ENCODE measurements around the gene SLC25A47. TPM values are rescaled to one million over a fixed set of nuclear protein-coding genes. Genes with fewer than 3 reads are reported as not detected.
"Not testable (repeated sequence)": the region's sequence is repeated elsewhere in the genome, so short reads cannot be mapped to it uniquely, and the experiment has no call there.

The SLC25A47 gene
- total RNA-seq, 1 experiment from 2014 or later, result not detected

DNA sequence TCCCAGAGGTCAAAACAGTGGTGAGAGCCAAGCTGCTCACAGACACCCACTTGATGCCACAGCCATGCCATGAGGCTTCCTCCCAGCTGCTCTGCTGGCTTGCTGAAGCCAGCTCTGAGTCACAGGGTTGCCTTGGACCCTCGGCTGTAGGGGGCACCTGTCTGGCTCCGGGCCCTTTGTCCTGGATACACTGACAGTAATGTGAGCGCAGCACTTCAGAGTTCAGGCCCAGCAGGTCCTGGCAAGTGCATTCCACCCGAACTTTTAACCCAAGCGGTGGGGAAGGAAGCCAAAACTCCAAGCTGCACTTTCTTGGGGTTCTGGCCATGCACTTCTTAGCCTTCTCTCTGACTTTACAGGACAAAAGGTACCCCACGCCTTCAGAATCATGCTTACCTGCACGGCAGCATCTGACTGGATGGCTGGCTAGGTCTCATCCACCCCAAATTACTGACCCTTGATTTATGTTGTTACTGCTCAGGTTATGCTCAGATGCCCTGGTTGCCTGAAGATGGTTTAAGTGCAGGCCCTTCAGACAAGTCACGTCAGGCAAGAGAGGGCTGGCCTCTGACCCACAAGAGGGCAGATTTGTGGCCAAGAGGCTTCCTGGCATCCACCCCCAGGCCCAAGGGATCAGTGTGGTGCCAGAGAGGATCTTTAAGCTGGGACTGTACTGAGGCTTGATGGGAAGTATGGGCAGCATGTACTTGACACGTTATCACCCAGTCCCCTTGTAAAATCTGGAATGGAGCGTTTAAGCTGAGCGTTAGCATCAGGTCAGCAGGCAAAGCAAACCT is 41.7 kb upstream of the SLC25A47 start:
- ChIA-PET CTCF (no interaction called here), POLR2A (no interaction called here)
- intact Hi-C loops (cut with micrococcal nuclease; ENCODE audit: unreplicated experiment), result no loop called here
- Mint-ChIP-seq H3K9me3 (ENCODE audit: unreplicated experiment) (no peaks in the 10 kb centered on the region), H3K27ac (ENCODE audit: unreplicated experiment) (no peak overlapping the region), H3K4me1 (ENCODE audit: low read depth, unreplicated experiment) (peaks cover 13% of the 10 kb centered on the region), H3K27me3 (ENCODE audit: insufficient read depth, unreplicated experiment) (no peaks in the 10 kb centered on the region), H3K36me3 (ENCODE audit: insufficient read depth, unreplicated experiment) (peaks cover 54% of the 10 kb centered on the region), H3K4me3 (ENCODE audit: unreplicated experiment) (no peak overlapping the region)
- DNase-seq, result no peak
- Histone ChIP-seq H3K9me3 (no peaks in the 10 kb centered on the region), H3K27me3 (replicated peaks; ENCODE audit: control insufficient read depth, insufficient read depth, low read length) (no peaks in the 10 kb centered on the region), H3K4me3 (ENCODE audit: low read depth, low read length) (no peak overlapping the region), H3K4me1 (0 out of 2 replicates have a peak, but pooled peaks cover 5% of the 10 kb centered on the region), H3K36me3 (ENCODE audit: control insufficient read depth, insufficient read depth, low read length) (no peaks in the 10 kb centered on the region)
- no TSS peak for BruUV-seq (replicated peaks)
- TF ChIP-seq, protein P1, sequence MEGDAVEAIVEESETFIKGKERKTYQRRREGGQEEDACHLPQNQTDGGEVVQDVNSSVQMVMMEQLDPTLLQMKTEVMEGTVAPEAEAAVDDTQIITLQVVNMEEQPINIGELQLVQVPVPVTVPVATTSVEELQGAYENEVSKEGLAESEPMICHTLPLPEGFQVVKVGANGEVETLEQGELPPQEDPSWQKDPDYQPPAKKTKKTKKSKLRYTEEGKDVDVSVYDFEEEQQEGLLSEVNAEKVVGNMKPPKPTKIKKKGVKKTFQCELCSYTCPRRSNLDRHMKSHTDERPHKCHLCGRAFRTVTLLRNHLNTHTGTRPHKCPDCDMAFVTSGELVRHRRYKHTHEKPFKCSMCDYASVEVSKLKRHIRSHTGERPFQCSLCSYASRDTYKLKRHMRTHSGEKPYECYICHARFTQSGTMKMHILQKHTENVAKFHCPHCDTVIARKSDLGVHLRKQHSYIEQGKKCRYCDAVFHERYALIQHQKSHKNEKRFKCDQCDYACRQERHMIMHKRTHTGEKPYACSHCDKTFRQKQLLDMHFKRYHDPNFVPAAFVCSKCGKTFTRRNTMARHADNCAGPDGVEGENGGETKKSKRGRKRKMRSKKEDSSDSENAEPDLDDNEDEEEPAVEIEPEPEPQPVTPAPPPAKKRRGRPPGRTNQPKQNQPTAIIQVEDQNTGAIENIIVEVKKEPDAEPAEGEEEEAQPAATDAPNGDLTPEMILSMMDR (IDR thresholded peaks at IDR 0.05; ENCODE audit: insufficient read depth in 1 of 2, low read depth in 1 of 2, low read length in 1 of 2, severe bottlenecking in 1 of 2, unreplicated experiment in 1 of 2), result no peak

DNA sequence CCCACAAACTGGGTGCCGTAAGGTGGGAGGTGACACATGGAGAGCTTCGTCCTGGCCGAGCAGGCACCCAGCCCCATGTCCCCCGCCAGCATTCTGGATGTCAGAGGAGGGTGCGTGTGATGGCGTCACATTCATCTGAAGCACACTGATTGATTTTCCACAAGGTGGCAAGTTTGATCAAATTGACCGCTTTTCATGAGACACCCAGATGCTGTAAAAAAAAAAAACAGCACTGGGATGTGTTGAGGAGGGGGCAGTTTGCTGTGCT is 41.1 kb upstream of the SLC25A47 start:
- Mint-ChIP-seq H3K4me3 (ENCODE audit: unreplicated experiment) (no peak overlapping the region), H3K36me3 (ENCODE audit: insufficient read depth, unreplicated experiment) (peaks cover 52% of the 10 kb centered on the region), H3K27ac (ENCODE audit: unreplicated experiment) (no peak overlapping the region), H3K4me1 (ENCODE audit: low read depth, unreplicated experiment) (peaks cover 13% of the 10 kb centered on the region), H3K27me3 (ENCODE audit: insufficient read depth, unreplicated experiment) (no peaks in the 10 kb centered on the region), H3K9me3 (ENCODE audit: unreplicated experiment) (no peaks in the 10 kb centered on the region)
- no TSS peak for BruUV-seq (replicated peaks)
- CTCF ChIA-PET, result no interaction called here
- POLR2A ChIA-PET, result no interaction called here
- Histone ChIP-seq H3K36me3 (ENCODE audit: control insufficient read depth, insufficient read depth, low read length) (no peaks in the 10 kb centered on the region), H3K4me3 (ENCODE audit: low read depth, low read length) (no peak overlapping the region), H3K4me1 (0 out of 2 replicates have a peak, but pooled peaks cover 5% of the 10 kb centered on the region), H3K9me3 (no peaks in the 10 kb centered on the region), H3K27me3 (replicated peaks; ENCODE audit: control insufficient read depth, insufficient read depth, low read length) (no peaks in the 10 kb centered on the region)
- no peak for DNase-seq
- TF ChIP-seq, protein P1 (IDR thresholded peaks at IDR 0.05; ENCODE audit: insufficient read depth in 1 of 2, low read depth in 1 of 2, low read length in 1 of 2, severe bottlenecking in 1 of 2, unreplicated experiment in 1 of 2), result no peak
- intact Hi-C loops (cut with micrococcal nuclease; ENCODE audit: unreplicated experiment), result no loop called here

DNA sequence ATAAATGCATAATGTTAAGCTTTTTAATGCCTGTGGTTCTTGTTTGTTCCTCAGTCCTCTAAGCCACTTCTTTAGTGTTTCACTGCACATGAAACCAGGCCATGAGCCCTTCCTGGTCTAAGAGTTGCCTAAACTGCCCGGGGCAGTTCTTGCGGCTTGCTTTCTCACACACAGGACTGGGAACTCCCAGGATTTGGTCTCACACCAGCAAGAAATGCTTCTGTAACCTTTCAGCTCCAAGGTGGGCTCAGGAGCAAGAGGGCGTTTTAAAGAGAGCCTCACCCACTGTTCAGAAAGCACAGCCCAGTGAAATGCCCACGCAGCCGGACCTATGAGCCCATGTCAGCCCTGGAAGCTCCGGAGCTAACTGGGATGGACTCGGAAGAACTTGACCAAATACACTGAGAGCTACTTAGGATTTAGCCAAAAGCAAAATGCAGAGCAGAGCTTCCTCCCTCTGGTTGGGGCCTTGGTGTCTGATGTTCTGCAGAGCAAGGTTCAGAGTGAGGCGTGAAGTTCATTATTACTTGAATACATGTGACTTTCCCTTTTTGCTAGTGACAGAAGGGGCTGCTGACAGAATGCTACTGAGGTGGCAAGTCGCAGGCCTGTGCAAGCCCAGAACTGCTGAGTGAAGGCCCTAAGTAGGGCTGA is 40.2 kb upstream of the SLC25A47 start:
- Histone ChIP-seq H3K4me1 (0 out of 2 replicates have a peak, but pooled peaks cover 5% of the 10 kb centered on the region), H3K4me3 (ENCODE audit: low read depth, low read length) (no peak overlapping the region), H3K27me3 (replicated peaks; ENCODE audit: control insufficient read depth, insufficient read depth, low read length) (no peaks in the 10 kb centered on the region), H3K36me3 (ENCODE audit: control insufficient read depth, insufficient read depth, low read length) (no peaks in the 10 kb centered on the region), H3K9me3 (no peaks in the 10 kb centered on the region)
- no peaks in the 10 kb centered on the region for H3K27me3 Mint-ChIP-seq (ENCODE audit: insufficient read depth, unreplicated experiment)
- no peak overlapping the region for H3K4me3 Mint-ChIP-seq (ENCODE audit: unreplicated experiment)
- POLR2A ChIA-PET, result no interaction called here
- intact Hi-C loops (cut with micrococcal nuclease; ENCODE audit: unreplicated experiment), result no loop called here
- CTCF ChIA-PET, result interaction anchor here (1.2 kb wide), 1 partner anchor 42 kb away, joined by 3 read pairs; no protein-coding TSS in a partner anchor
- no peaks in the 10 kb centered on the region for H3K9me3 Mint-ChIP-seq (ENCODE audit: unreplicated experiment)
- BruUV-seq (replicated peaks), result no TSS peak
- no peak for DNase-seq
- peaks cover 13% of the 10 kb centered on the region for H3K4me1 Mint-ChIP-seq (ENCODE audit: low read depth, unreplicated experiment)
- H3K36me3 Mint-ChIP-seq (ENCODE audit: insufficient read depth, unreplicated experiment), result peaks cover 52% of the 10 kb centered on the region
- no peak overlapping the region for H3K27ac Mint-ChIP-seq (ENCODE audit: unreplicated experiment)
- TF ChIP-seq, protein P1 (IDR thresholded peaks at IDR 0.05; ENCODE audit: insufficient read depth in 1 of 2, low read depth in 1 of 2, low read length in 1 of 2, severe bottlenecking in 1 of 2, unreplicated experiment in 1 of 2), result no peak

DNA sequence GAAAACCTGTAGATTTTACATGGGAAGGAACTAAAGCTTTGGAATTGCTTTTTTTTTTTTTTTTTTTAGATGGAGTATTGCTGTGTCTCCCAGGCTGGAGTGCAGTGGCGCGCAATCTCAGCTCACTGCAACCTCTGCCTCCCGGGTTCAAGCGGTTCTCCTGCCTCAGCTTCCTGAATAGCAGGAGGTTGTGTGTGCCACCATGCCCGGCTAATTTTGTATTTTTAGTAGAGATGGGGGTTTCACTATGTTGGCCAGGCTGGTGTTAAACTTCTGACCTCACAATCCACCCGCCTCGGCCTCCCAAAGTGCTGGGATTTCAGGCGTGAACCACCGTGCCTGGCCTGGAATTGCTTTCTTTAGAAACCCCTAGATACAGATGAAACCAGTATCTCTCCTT is 39.7 kb upstream of the SLC25A47 start:
- H3K4me1 Mint-ChIP-seq (ENCODE audit: low read depth, unreplicated experiment), result peaks cover 13% of the 10 kb centered on the region
- POLR2A ChIA-PET, result interaction anchor here (0.6 kb wide), 1 partner anchor 1526 kb away, joined by 6 read pairs; no protein-coding TSS in a partner anchor
- not testable (repeated sequence) for BruUV-seq (replicated peaks)

More for the DNA sequence above, 39.7 kb upstream of the SLC25A47 start:
- DNase-seq; H3K27me3 ChIP-seq (replicated peaks; ENCODE audit: control insufficient read depth, insufficient read depth, low read length); H3K9me3 Mint-ChIP-seq (ENCODE audit: unreplicated experiment); H3K9me3 ChIP-seq; H3K36me3 ChIP-seq (ENCODE audit: control insufficient read depth, insufficient read depth, low read length); H3K4me3 Mint-ChIP-seq (ENCODE audit: unreplicated experiment); H3K4me3 ChIP-seq (ENCODE audit: low read depth, low read length); H3K27ac Mint-ChIP-seq (ENCODE audit: unreplicated experiment); H3K4me1 ChIP-seq; H3K27me3 Mint-ChIP-seq (ENCODE audit: insufficient read depth, unreplicated experiment); intact Hi-C loops (cut with micrococcal nuclease; ENCODE audit: unreplicated experiment): not testable (repeated sequence)
- CTCF ChIA-PET, result interaction anchor here (1.2 to 1.8 kb wide), 2 partner anchors 43 to 94 kb away, joined by 3 to 6 read pairs; no protein-coding TSS in a partner anchor
- H3K36me3 Mint-ChIP-seq (ENCODE audit: insufficient read depth, unreplicated experiment), result peaks cover 52% of the 10 kb centered on the region
